Measurements from ENCODE around the gene RAD51C. TPM values are rescaled to one million over a fixed set of nuclear protein-coding genes. Genes with fewer than 3 reads are reported as not detected.

Gene RAD51C
- polyA plus RNA-seq, 2 of the 4 experiments (the other 2 are of a cell fraction) = 83.4 to 121 TPM

- TF ChIP-seq CTCF (IDR thresholded peaks at IDR 0.05) = no peak; the same call in 2 of the 3 replicates
- peak; percentile 91; the same call in 1 of the 2 replicates for TF ChIP-seq MAZ (IDR thresholded peaks at IDR 0.05; ENCODE audit: borderline replicate concordance, low read depth, low read length)
- peak; percentile 100 for TF ChIP-seq RARB (CRISPR knock-in tag; IDR thresholded peaks at IDR 0.05)
- peak; percentile 100 for TF ChIP-seq TP53 (CRISPR knock-in tag; IDR thresholded peaks at IDR 0.05)
- TF ChIP-seq, protein P1, sequence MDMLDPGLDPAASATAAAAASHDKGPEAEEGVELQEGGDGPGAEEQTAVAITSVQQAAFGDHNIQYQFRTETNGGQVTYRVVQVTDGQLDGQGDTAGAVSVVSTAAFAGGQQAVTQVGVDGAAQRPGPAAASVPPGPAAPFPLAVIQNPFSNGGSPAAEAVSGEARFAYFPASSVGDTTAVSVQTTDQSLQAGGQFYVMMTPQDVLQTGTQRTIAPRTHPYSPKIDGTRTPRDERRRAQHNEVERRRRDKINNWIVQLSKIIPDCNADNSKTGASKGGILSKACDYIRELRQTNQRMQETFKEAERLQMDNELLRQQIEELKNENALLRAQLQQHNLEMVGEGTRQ (IDR thresholded peaks at IDR 0.05) = no peak
- TF ChIP-seq, protein P2, sequence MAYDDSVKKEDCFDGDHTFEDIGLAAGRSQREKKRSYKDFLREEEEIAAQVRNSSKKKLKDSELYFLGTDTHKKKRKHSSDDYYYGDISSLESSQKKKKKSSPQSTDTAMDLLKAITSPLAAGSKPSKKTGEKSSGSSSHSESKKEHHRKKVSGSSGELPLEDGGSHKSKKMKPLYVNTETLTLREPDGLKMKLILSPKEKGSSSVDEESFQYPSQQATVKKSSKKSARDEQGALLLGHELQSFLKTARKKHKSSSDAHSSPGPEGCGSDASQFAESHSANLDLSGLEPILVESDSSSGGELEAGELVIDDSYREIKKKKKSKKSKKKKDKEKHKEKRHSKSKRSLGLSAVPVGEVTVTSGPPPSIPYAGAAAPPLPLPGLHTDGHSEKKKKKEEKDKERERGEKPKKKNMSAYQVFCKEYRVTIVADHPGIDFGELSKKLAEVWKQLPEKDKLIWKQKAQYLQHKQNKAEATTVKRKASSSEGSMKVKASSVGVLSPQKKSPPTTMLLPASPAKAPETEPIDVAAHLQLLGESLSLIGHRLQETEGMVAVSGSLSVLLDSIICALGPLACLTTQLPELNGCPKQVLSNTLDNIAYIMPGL (CRISPR knock-in tag; IDR thresholded peaks at IDR 0.05; ENCODE audit: borderline replicate concordance) = peak; percentile 100
- TF ChIP-seq FOSB (CRISPR knock-in tag; IDR thresholded peaks at IDR 0.05) = peak; percentile 100
- TF ChIP-seq EHF (CRISPR knock-in tag; IDR thresholded peaks at IDR 0.05) = peak; percentile 97
- TF ChIP-seq KDM5A (IDR thresholded peaks at IDR 0.05) = no peak
- no peak for TF ChIP-seq EHMT2 (IDR thresholded peaks at IDR 0.05; ENCODE audit: low read depth)
- TF ChIP-seq MYC (IDR thresholded peaks at IDR 0.05; ENCODE audit: borderline replicate concordance, low read length) = no peak; the same call in none of the 2 replicates
- TF ChIP-seq, protein P3, sequence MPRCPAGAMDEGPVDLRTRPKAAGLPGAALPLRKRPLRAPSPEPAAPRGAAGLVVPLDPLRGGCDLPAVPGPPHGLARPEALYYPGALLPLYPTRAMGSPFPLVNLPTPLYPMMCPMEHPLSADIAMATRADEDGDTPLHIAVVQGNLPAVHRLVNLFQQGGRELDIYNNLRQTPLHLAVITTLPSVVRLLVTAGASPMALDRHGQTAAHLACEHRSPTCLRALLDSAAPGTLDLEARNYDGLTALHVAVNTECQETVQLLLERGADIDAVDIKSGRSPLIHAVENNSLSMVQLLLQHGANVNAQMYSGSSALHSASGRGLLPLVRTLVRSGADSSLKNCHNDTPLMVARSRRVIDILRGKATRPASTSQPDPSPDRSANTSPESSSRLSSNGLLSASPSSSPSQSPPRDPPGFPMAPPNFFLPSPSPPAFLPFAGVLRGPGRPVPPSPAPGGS (IDR thresholded peaks at IDR 0.05) = peak; percentile 100
- peak; percentile 91 for TF ChIP-seq ZSCAN20 (CRISPR knock-in tag; IDR thresholded peaks at IDR 0.05)
- TF ChIP-seq MAFK (IDR thresholded peaks at IDR 0.05; ENCODE audit: partially characterized antibody) = no peak
- peak; percentile 76 for TF ChIP-seq MAX (IDR thresholded peaks at IDR 0.05)
- peak; percentile 5; the same call in 1 of the 2 replicates for TF ChIP-seq BHLHE40 (IDR thresholded peaks at IDR 0.05; ENCODE audit: low read depth, low read length)
- TF ChIP-seq SREBF2 (IDR thresholded peaks at IDR 0.05) = no peak
- TF ChIP-seq CHD4 (IDR thresholded peaks at IDR 0.05; ENCODE audit: borderline replicate concordance) = no peak
- no peak for TF ChIP-seq RCOR1 (IDR thresholded peaks at IDR 0.05; ENCODE audit: low read depth, low read length)
- TF ChIP-seq HEYL (CRISPR knock-in tag; IDR thresholded peaks at IDR 0.05) = peak; percentile 61; the same call in 1 of the 2 replicates
- TF ChIP-seq NFE2L2 (conservative IDR thresholded peaks at IDR 0.05; ENCODE audit: low read length) = 0 out of 2 replicates have a peak, but pooled peaks have one; percentile 19
- 0 out of 2 replicates have a peak, but pooled peaks have one; percentile 55 for TF ChIP-seq POLR2AphosphoS2 (conservative IDR thresholded peaks at IDR 0.05; ENCODE audit: low read length)
- TF ChIP-seq EP300 (IDR thresholded peaks at IDR 0.05) = peak in 1 of 2 experiments; percentile 46; a peak in 1 of 5 replicates
- TF ChIP-seq GATA3 (IDR thresholded peaks at IDR 0.05; ENCODE audit: borderline replicate concordance) = peak; percentile 87; the same call in 1 of the 2 replicates
- peak; percentile 49; the same call in 2 of the 3 replicates for TF ChIP-seq SMC3 (IDR thresholded peaks at IDR 0.05)
- no peak for TF ChIP-seq FOSL2 (IDR thresholded peaks at IDR 0.05)
- peak; percentile 88 for TF ChIP-seq FOSL2 (CRISPR knock-in tag; IDR thresholded peaks at IDR 0.05)
- TF ChIP-seq CHD2 (IDR thresholded peaks at IDR 0.05; ENCODE audit: low read length, partially characterized antibody) = peak; percentile 58
- TF ChIP-seq, protein P4, sequence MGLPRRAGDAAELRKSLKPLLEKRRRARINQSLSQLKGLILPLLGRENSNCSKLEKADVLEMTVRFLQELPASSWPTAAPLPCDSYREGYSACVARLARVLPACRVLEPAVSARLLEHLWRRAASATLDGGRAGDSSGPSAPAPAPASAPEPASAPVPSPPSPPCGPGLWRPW (IDR thresholded peaks at IDR 0.05) = no peak
- TF ChIP-seq HOXB5 (CRISPR knock-in tag; IDR thresholded peaks at IDR 0.05) = peak; percentile 96
- TF ChIP-seq HDAC2 (IDR thresholded peaks at IDR 0.05) = no peak
- peak in 1 of 2 experiments; percentile 74; a peak in 1 of 4 replicates for TF ChIP-seq CEBPB (IDR thresholded peaks at IDR 0.05)
- TF ChIP-seq RAD21 (conservative IDR thresholded peaks at IDR 0.05 in 1 of 2, IDR thresholded peaks at IDR 0.05 in 1 of 2) = peak; percentile 10 to 45; a peak in 3 of 5 replicates
- no peak for TF ChIP-seq NPAS2 (CRISPR knock-in tag; IDR thresholded peaks at IDR 0.05; ENCODE audit: borderline replicate concordance)
- peak; percentile 100 for TF ChIP-seq HOXA7 (CRISPR knock-in tag; IDR thresholded peaks at IDR 0.05)
- TF ChIP-seq TFCP2L1 (CRISPR knock-in tag; IDR thresholded peaks at IDR 0.05) = peak; percentile 100
- no peak for TF ChIP-seq CBX2 (IDR thresholded peaks at IDR 0.05; ENCODE audit: borderline replicate concordance, low read depth)
These were observed 33.3 kb upstream of the RAD51C start (continued) for GRCh38 chr17:58658804-58659713.

All from A549 (cell line).